Kidney (tissue), 14 donors: ENCODE measurements around the gene ADGRF5. TPM values are rescaled to one million over a fixed set of nuclear protein-coding genes. Genes with fewer than 3 reads are reported as not detected.

Experiments used
- DNase-seq, 5 donors: peaks; one replicate each; pipeline ENCODE4 v3.0.0-alpha.2; 2013 to 2020
- FAIRE-seq: peaks from 2 replicates; lab custom pipeline; 2012; peaks lifted over from hg19 to GRCh38; lab: Jason Lieb, UNC
- H3K27ac ChIP-seq, 2 donors: one replicate each; pipeline ENCODE4 v1.7.0; 2013; ENCODE audit warnings: low read depth in 2 of 2, low read length in 2 of 2, inconsistent platforms in 1 of 2
- H3K27me3 ChIP-seq: one replicate; pipeline ENCODE4 v1.7.1; 2013; ENCODE audit warnings: low read length, inconsistent platforms; ENCODE audit not compliant: control insufficient read depth, insufficient read depth
- H3K36me3 ChIP-seq, 3 donors: one replicate each; pipeline versions ENCODE4 v1.7.0 to v1.7.1; 2013; ENCODE audit warnings: low read length in 3 of 3, control low read depth in 1 of 3, inconsistent platforms in 1 of 3; ENCODE audit not compliant: insufficient read depth in 3 of 3, control insufficient read depth in 2 of 3
- H3K4me1 ChIP-seq, 3 donors: one replicate each; pipeline versions ENCODE4 v1.7.0 to v1.7.1; 2013; ENCODE audit warnings: low read length in 3 of 3, inconsistent platforms in 1 of 3, low read depth in 1 of 3; ENCODE audit not compliant: control insufficient read depth in 2 of 3, insufficient read depth in 2 of 3
- H3K4me3 ChIP-seq, 3 donors: one replicate each; pipeline versions ENCODE4 v1.7.0 to v1.8.1; 2013; ENCODE audit warnings: low read length in 3 of 3, control low read depth in 1 of 3, inconsistent platforms in 1 of 3
- H3K9ac ChIP-seq, 3 donors: one replicate each; pipeline versions ENCODE4 v1.7.0 to v1.7.1; 2013; ENCODE audit warnings: low read length in 3 of 3, control low read depth in 1 of 3, inconsistent platforms in 1 of 3
- H3K9me3 ChIP-seq, 3 donors: one replicate each; pipeline versions ENCODE4 v1.7.0 to v1.7.1; 2013; ENCODE audit warnings: low read length in 3 of 3, control low read depth in 1 of 3, inconsistent platforms in 1 of 3; ENCODE audit not compliant: control insufficient read depth in 2 of 3, insufficient read depth in 1 of 3
- CTCF ChIP-seq: IDR thresholded peaks from 3 replicates; pipeline ENCODE4 v1.5.1; 2012; ENCODE audit warnings: mild to moderate bottlenecking, moderate library complexity, borderline replicate concordance; ENCODE audit not compliant: insufficient read depth; ENCODE audit errors: extremely low read depth
- intact Hi-C: fragments of 100-400 bp; cut with DNase I; formaldehyde crosslinking; loops from one replicate; pipeline ENCODE4 v1.11.1; 2022
- polyA plus RNA-seq: library from polyadenylated mRNA; stranded (reverse); fragments of 350-450 nt; fragmentation: Illumina TruSeq; extraction: RNeasy Lipid Tissue Mini Kit (QIAGEN cat#74804); gene quantifications from one replicate; pipeline ENCODE4 v1.2.3, GENCODE V29; 2014; ENCODE audit warnings: low read depth, low replicate concordance; ENCODE audit not compliant: insufficient read depth
- total RNA-seq: library from RNA; stranded (reverse); fragmentation: NEBNext Ultra II Directional; extraction: Animal tissue kit (Norgen Biotek cat#: 25700); gene quantifications from one replicate; pipeline ENCODE4 v1.2.1, GENCODE V29; 2021
- donor health status: control.
- donor health status: control.
- donor health status: control.
- donor health status: control.
- donor health status: control.
- donor health status: DM: yes; HTN: yes; CAD: no.
- donor health status: Normal renal cell carcinoma (clear cell type).

Gene ADGRF5
- total and polyA plus RNA-seq, 2 donors from 2014 or later, result 44.1 to 51.7 TPM

- intact Hi-C loops, result no loop called here
- FAIRE-seq (no peak), DNase-seq (no peak)
Observed at GRCh38 chr6:46819561-46819960, 102.2 kb downstream of the ADGRF5 start.

GRCh38 chr6:46816626-46817025 lies 105.1 kb downstream of the ADGRF5 start:
- H3K36me3 ChIP-seq, result no peaks in the 10 kb centered on the region
- no peak overlapping the region for H3K9ac ChIP-seq
- DNase-seq, result no peak
- H3K4me3 ChIP-seq, result no peak overlapping the region
- no peaks in the 10 kb centered on the region for H3K4me1 ChIP-seq
- no peak for FAIRE-seq
- H3K27me3 ChIP-seq, result no peaks in the 10 kb centered on the region
- TF ChIP-seq CTCF, result no peak
- H3K27ac ChIP-seq, result no peak overlapping the region
- no peaks in the 10 kb centered on the region for H3K9me3 ChIP-seq
- intact Hi-C loops, result no loop called here

More at GRCh38 chr6:46819561-46819960, 102.2 kb downstream of the ADGRF5 start:
- Histone ChIP-seq H3K27me3 (no peaks in the 10 kb centered on the region), H3K9me3 (no peaks in the 10 kb centered on the region), H3K27ac (no peak overlapping the region), H3K9ac (no peak overlapping the region), H3K36me3 (no peaks in the 10 kb centered on the region), H3K4me1 (no peaks in the 10 kb centered on the region), H3K4me3 (no peak overlapping the region)
- TF ChIP-seq CTCF, result no peak

GRCh38 chr6:46815130-46815529 lies 106.6 kb downstream of the ADGRF5 start:
- intact Hi-C loops, result no loop called here
- no peak for FAIRE-seq

More at GRCh38 chr6:46815130-46815529, 106.6 kb downstream of the ADGRF5 start:
- Histone ChIP-seq H3K27ac (no peak overlapping the region), H3K36me3 (no peaks in the 10 kb centered on the region), H3K4me1 (no peaks in the 10 kb centered on the region), H3K4me3 (no peak overlapping the region), H3K9ac (no peak overlapping the region), H3K27me3 (no peaks in the 10 kb centered on the region), H3K9me3 (no peaks in the 10 kb centered on the region)
- no peak for TF ChIP-seq CTCF
- no peak for DNase-seq
